ENCODE measurements around the gene PLD1. TPM values are rescaled to one million over a fixed set of nuclear protein-coding genes. Genes with fewer than 3 reads are reported as not detected.
"Not testable (repeated sequence)": the region's sequence is repeated elsewhere in the genome, so short reads cannot be mapped to it uniquely, and the experiment has no call there.

The PLD1 gene
- total RNA-seq, 4 donors from 2014 or later: 7.0 to 17.1 (median 13.6) TPM

DNA sequence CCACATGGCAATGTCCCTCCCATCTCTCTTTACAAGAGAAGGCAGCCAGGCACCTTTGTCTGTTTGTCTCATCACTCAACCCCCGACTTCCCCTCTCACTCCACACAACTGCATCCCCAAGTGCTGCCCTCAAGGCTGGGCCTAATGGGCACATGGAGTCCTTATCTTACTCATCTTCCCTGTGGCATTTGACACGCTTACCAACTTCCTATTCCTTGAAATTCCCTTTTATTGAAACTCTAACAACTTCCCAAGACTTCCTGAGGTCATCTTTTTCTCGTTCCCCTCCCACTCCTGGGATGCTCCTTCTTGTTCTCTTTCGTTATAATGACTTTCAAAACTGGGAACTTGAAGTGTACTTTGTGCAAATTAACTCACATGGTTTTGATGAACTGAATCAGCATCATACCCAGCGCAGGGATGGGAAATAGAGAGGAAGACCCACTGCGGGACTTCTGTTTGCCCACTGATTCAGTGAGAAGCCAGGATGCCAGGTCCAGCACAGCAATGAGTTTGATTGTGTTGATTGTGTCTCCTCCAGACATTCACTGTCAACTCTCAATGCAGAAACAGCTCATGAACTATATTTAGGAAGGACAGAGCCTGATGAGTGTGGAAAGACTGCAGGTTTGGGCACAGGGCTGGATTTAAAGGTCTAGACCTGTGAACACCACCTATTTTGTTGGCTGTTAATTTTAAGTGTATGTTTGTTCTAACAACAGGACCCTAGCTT, 245.4 kb downstream of the PLD1 start:
- Histone ChIP-seq H3K9me3 (no peaks in the 10 kb centered on the region), H3K27ac (no peak overlapping the region), H3K27me3 (no peaks in the 10 kb centered on the region), H3K36me3 (no peaks in the 10 kb centered on the region), H3K4me3 (no peak overlapping the region), H3K4me1 (no peaks in the 10 kb centered on the region)
- ATAC-seq: no peak
- TF ChIP-seq POLR2A (IDR thresholded peaks at IDR 0.05): no peak
- TF ChIP-seq EP300 (IDR thresholded peaks at IDR 0.05): no peak
- WGBS, 2 donors (ENCODE audit: low coverage in 1 of 2): 90 to 91% methylated on average over 3 to 6 of the region's 6 CpGs

DNA sequence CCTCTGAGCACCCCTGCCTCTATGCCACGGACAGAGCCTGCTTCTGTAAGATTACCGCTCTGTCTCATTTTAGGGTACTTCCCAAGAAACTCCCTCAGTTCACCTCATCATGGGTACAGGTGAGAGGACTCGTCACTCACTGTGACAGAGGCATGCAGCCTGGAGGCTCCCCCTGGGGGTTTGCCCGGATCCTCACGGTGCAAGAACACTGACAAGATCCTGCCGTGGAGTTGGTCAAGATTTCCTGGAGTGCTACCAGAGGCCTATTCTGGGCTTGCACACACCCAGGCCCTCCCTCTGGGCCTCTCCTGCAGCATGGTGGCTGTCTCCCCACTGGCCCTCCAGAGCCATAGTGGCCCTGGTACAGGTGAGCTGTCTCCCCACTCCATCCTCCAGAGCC, 247.0 kb downstream of the PLD1 start:
- 100% methylated on average over 5 of the region's 6 CpGs; no CpG with 5 or more reads in 1 of the 2 donors for WGBS, 2 donors (ENCODE audit: low coverage in 1 of 2)
- H3K27me3 ChIP-seq: no peaks in the 10 kb centered on the region
- no peaks in the 10 kb centered on the region for H3K4me1 ChIP-seq
- H3K27ac ChIP-seq: no peak overlapping the region
- ATAC-seq: no peak
- no peaks in the 10 kb centered on the region for H3K36me3 ChIP-seq
- H3K4me3 ChIP-seq: no peak overlapping the region
- no peak for TF ChIP-seq POLR2AphosphoS5 (IDR thresholded peaks at IDR 0.05)
- TF ChIP-seq, protein P1, sequence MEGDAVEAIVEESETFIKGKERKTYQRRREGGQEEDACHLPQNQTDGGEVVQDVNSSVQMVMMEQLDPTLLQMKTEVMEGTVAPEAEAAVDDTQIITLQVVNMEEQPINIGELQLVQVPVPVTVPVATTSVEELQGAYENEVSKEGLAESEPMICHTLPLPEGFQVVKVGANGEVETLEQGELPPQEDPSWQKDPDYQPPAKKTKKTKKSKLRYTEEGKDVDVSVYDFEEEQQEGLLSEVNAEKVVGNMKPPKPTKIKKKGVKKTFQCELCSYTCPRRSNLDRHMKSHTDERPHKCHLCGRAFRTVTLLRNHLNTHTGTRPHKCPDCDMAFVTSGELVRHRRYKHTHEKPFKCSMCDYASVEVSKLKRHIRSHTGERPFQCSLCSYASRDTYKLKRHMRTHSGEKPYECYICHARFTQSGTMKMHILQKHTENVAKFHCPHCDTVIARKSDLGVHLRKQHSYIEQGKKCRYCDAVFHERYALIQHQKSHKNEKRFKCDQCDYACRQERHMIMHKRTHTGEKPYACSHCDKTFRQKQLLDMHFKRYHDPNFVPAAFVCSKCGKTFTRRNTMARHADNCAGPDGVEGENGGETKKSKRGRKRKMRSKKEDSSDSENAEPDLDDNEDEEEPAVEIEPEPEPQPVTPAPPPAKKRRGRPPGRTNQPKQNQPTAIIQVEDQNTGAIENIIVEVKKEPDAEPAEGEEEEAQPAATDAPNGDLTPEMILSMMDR (IDR thresholded peaks at IDR 0.05): no peak
- no peak for TF ChIP-seq POLR2A (IDR thresholded peaks at IDR 0.05)
- TF ChIP-seq EP300 (IDR thresholded peaks at IDR 0.05): no peak
- H3K9me3 ChIP-seq: no peaks in the 10 kb centered on the region

- not testable (repeated sequence) for H3K9me3 ChIP-seq, H3K36me3 ChIP-seq, H3K4me1 ChIP-seq, H3K4me3 ChIP-seq, H3K27ac ChIP-seq, ATAC-seq, H3K27me3 ChIP-seq
- no CpG with 5 or more reads among the region's 1 CpG for WGBS, 2 donors (ENCODE audit: low coverage in 1 of 2)
Observed at GRCh38 chr3:171562459-171562858, 247.8 kb downstream of the PLD1 start.

GRCh38 chr3:171561596-171562323, 248.5 kb downstream of the PLD1 start:
- ATAC-seq: no peak
- no peaks in the 10 kb centered on the region for H3K36me3 ChIP-seq
- H3K4me3 ChIP-seq: no peak overlapping the region
- H3K9me3 ChIP-seq: no peaks in the 10 kb centered on the region
- WGBS, 2 donors (ENCODE audit: low coverage in 1 of 2): 68 to 93% methylated on average over 2 to 5 of the region's 5 CpGs
- TF ChIP-seq POLR2A (IDR thresholded peaks at IDR 0.05): no peak
- TF ChIP-seq, protein P1 (IDR thresholded peaks at IDR 0.05): no peak
- TF ChIP-seq POLR2AphosphoS5 (IDR thresholded peaks at IDR 0.05): no peak
- TF ChIP-seq EP300 (IDR thresholded peaks at IDR 0.05): no peak
- no peaks in the 10 kb centered on the region for H3K27me3 ChIP-seq
- H3K4me1 ChIP-seq: no peaks in the 10 kb centered on the region
- H3K27ac ChIP-seq: no peak overlapping the region

DNA sequence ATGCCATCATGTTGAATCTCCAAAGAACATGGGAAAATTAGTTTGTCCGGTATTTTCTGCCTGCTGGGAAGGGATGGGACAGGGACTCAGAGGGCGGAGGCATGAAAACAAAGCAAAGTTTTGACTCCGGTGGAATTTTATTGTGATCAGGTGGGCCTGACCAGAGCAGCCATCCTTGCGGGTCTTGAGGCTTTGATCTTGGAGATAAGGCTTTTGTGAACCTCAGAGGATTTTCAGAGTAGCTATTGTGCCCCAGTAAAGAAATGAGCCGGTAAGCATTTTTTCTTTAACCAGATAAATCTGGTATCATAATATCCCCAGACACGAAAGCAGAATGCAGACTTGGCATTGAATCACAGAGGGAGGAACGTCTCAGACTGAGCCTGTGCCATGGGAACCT, 250.7 kb downstream of the PLD1 start:
- Histone ChIP-seq H3K27ac (no peak overlapping the region), H3K9me3 (no peaks in the 10 kb centered on the region), H3K27me3 (no peaks in the 10 kb centered on the region), H3K36me3 (no peaks in the 10 kb centered on the region), H3K4me3 (no peak overlapping the region), H3K4me1 (no peaks in the 10 kb centered on the region)
- no peak for ATAC-seq
- 87 to 93% methylated on average over 5 of the region's 7 CpGs for WGBS, 2 donors (ENCODE audit: low coverage in 1 of 2)
- no peak for TF ChIP-seq POLR2AphosphoS5 (IDR thresholded peaks at IDR 0.05)
- TF ChIP-seq, protein P1 (IDR thresholded peaks at IDR 0.05): no peak
- no peak for TF ChIP-seq POLR2A (IDR thresholded peaks at IDR 0.05)
- TF ChIP-seq EP300 (IDR thresholded peaks at IDR 0.05): no peak

All from gastroesophageal sphincter (tissue), 4 donors.